Thyroid gland (tissue), 4 donors: Measurements from ENCODE around the gene SEM1. TPM values are rescaled to one million over a fixed set of nuclear protein-coding genes. Genes with fewer than 3 reads are reported as not detected.

ENCODE experiments used
- DNase-seq, 2 donors: peaks; one replicate each; pipeline ENCODE4 v3.0.0-alpha.2; 2019
- H3K27ac ChIP-seq, 3 donors: fragments of 200-600 bp; sonication (generic); 1 replicate in 2 of 3; 2 replicates in 1 of 3; pipeline ENCODE4 v1.5.1; 2016 to 2019; ENCODE audit warnings: mild to moderate bottlenecking in 1 of 3, moderate library complexity in 1 of 3
- H3K27me3 ChIP-seq: fragments of 200-600 bp; sonication (generic); one replicate; pipeline ENCODE4 v1.5.1; 2019
- H3K36me3 ChIP-seq, 2 donors: fragments of 200-600 bp; sonication (generic); one replicate each; pipeline ENCODE4 v1.5.1; 2016 to 2019
- H3K4me1 ChIP-seq, 2 donors: fragments of 200-600 bp; sonication (generic); one replicate each; pipeline ENCODE4 v1.5.1; 2017 to 2019
- H3K4me3 ChIP-seq, 3 donors: fragments of 200-600 bp; sonication (generic); replicated peaks in 1 of 3; 1 replicate in 2 of 3; 2 replicates in 1 of 3; pipeline ENCODE4 v1.5.1; 2016; ENCODE audit warnings: mild to moderate bottlenecking in 1 of 3
- H3K9me3 ChIP-seq: fragments of 200-600 bp; sonication (generic); one replicate; pipeline ENCODE4 v1.5.1; 2017
- POLR2A ChIP-seq, 2 donors: fragments of 450-650 bp; IDR thresholded peaks; one replicate each; pipeline ENCODE4 v1.6.1; 2017; ENCODE audit warnings: antibody characterized with exemption in 2 of 2, mild to moderate bottlenecking in 2 of 2, moderate library complexity in 1 of 2
- WGBS, 2 donors: methylation state at CpG; one replicate each; pipeline ENCODE4 v1.1.5; 2017; 5-methylcytosine and 5-hydroxymethylcytosine counted together
- intact Hi-C: fragments of 100-400 bp; cut with DNase I; formaldehyde crosslinking; loops from one replicate; pipeline ENCODE4 v1.15.1; 2023
- total RNA-seq, 4 donors: library from RNA; depleted of rRNA; stranded (reverse); fragments of >200 nt; gene quantifications; one replicate each; pipeline ENCODE4 v1.2.3, GENCODE V29; 2016
- TF ChIP-seq, protein P1 (sequence below), 6 experiments: fragments of 200-600 bp in 3 of 6; fragments of 450-650 bp in 3 of 6; sonication (generic) in 3 of 6; IDR thresholded peaks; one replicate each; pipeline ENCODE4 v1.5.1; 2016 to 2019; ENCODE audit warnings: antibody characterized with exemption in 6 of 6, mild to moderate bottlenecking in 2 of 6, inconsistent platforms in 1 of 6, moderate library complexity in 1 of 6

The SEM1 gene
- total RNA-seq, 4 donors from 2014 or later, result 15.9 to 147 (median 29.9) TPM

DNA sequence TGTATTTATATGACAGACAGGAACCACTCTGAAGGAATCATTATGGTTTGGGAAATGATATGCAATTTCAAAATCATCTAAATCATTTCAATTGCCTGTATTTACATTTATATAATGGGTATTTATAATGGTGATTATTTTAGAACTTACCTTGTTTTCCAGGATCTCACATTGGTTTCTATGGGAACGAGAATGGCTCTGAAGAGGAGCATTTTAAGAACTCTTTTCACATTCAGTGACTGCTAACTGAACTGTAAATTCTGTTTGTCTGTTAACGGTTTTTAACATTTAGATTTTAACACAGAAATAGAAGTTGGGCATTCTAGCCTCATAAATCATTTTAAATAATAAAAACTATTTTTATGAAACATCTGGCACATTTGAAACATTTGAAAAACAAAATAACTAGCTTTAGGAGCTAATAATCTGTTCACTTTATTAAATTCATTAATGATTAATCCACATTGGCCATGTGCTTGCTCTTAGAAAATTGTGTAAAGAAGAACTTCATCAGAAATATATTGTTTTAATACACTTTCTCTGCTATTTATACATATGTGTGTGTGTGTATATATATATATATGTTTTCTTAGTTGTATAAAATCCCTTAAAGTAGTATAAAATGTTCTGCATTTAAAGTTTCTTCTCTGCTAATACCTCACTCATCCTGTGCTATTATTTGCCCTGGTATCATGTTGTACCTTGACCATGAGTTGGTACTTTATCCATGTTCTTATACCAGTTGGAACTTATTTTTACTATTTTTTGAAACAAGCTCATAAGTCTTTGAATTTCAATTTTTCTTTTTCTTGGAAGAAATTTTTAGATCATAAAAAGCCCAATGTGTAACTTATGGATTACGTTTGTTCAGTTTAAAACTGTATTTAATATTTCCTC, 8.7 kb upstream of the SEM1 start:
- Histone ChIP-seq H3K4me1 (peaks cover 5 to 13% of the 10 kb centered on the region in 2 donors), H3K9me3 (no peaks in the 10 kb centered on the region), H3K4me3 (no peak overlapping the region), H3K36me3 (no peaks in the 10 kb centered on the region), H3K27ac (no peak overlapping the region), H3K27me3 (no peaks in the 10 kb centered on the region)
- no peak for DNase-seq
- intact Hi-C loops, result no loop called here
- no peak for TF ChIP-seq POLR2A (IDR thresholded peaks at IDR 0.05)
- TF ChIP-seq, protein P1, sequence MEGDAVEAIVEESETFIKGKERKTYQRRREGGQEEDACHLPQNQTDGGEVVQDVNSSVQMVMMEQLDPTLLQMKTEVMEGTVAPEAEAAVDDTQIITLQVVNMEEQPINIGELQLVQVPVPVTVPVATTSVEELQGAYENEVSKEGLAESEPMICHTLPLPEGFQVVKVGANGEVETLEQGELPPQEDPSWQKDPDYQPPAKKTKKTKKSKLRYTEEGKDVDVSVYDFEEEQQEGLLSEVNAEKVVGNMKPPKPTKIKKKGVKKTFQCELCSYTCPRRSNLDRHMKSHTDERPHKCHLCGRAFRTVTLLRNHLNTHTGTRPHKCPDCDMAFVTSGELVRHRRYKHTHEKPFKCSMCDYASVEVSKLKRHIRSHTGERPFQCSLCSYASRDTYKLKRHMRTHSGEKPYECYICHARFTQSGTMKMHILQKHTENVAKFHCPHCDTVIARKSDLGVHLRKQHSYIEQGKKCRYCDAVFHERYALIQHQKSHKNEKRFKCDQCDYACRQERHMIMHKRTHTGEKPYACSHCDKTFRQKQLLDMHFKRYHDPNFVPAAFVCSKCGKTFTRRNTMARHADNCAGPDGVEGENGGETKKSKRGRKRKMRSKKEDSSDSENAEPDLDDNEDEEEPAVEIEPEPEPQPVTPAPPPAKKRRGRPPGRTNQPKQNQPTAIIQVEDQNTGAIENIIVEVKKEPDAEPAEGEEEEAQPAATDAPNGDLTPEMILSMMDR (IDR thresholded peaks at IDR 0.05), result no peak
- 48 to 53% methylated on average over 3 of the region's 3 CpGs for WGBS, 2 donors

DNA sequence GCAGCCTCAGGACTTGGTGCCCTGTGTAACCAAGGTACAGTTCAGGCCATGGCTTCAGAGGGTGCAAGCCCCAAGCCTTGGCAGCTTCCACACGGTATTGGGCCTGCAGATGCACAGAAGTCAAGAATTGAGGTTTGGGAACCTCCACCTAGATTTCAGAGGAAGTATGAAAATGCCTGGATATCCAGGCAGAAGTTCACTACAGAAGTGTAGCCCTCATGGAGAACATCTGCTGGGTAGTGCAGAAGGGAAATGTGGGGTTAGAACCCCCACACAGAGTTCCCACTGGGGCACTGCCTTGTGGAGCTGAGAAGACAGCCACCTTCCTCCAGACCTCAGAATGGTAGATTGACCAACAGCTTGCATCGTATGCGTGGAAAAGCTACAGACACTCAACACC, 3.4 kb upstream of the SEM1 start:
- Histone ChIP-seq H3K4me1 (peaks cover 9 to 14% of the 10 kb centered on the region in 2 donors), H3K4me3 (no peak overlapping the region), H3K9me3 (no peaks in the 10 kb centered on the region), H3K36me3 (no peaks in the 10 kb centered on the region), H3K27me3 (no peaks in the 10 kb centered on the region), H3K27ac (no peak overlapping the region)
- DNase-seq, result no peak
- TF ChIP-seq, protein P1 (IDR thresholded peaks at IDR 0.05), result no peak
- TF ChIP-seq POLR2A (IDR thresholded peaks at IDR 0.05), result no peak
- 85 to 86% methylated on average over 3 of the region's 3 CpGs for WGBS, 2 donors
- intact Hi-C loops, result no loop called here

DNA sequence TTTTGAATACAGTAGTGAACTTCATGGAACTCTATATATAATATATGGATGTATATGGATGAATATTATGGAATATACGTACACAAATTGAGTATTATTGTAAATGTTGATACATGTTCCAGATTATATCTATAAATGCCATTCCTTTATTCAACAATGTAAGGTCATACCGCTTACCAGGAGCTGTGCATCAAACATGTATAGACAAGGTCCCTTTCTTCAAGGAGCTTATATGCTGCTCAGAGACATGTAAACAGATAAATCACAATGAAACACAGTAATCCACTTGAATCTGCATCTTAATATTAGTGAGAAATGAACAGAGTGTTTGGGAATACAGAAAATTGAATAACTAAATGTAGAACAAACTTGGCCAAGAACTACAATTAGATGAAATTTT, 898 bp upstream of the SEM1 start:
- Histone ChIP-seq H3K4me3 (no peak overlapping the region), H3K36me3 (no peaks in the 10 kb centered on the region), H3K4me1 (peaks cover 12 to 18% of the 10 kb centered on the region in 2 donors), H3K27me3 (no peaks in the 10 kb centered on the region), H3K27ac (no peak overlapping the region), H3K9me3 (no peaks in the 10 kb centered on the region)
- no peak for DNase-seq
- TF ChIP-seq, protein P1 (IDR thresholded peaks at IDR 0.05), result no peak
- WGBS, 2 donors, result 95 to 98% methylated on average over 2 of the region's 2 CpGs
- intact Hi-C loops, result no loop called here

DNA sequence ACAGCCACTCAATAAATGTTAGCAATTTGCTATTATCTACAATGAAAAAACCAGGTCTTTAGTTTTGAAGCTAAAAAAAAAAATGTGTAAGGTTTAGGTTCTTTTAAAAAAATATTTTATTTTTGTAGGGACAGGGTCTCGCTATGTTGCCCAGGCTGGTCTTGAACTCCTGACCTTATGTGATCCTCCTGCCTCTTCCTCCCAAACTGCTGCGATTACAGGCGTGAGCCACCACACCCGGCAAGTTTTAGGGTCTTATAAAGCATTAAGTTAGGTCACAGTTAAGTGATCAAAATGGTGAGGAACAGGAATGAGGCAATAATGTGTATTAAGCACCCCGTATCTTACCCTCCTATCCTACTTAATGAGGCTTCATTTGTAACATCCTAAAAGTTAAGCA, 774 bp downstream of the SEM1 start:
- TF ChIP-seq, protein P1 (IDR thresholded peaks at IDR 0.05), result no peak
- TF ChIP-seq POLR2A (IDR thresholded peaks at IDR 0.05), result no peak
- intact Hi-C loops, result no loop called here
- WGBS, 2 donors, result 54 to 60% methylated on average over 5 of the region's 5 CpGs
- H3K27ac ChIP-seq, result peak overlapping the region in 1 of 3 donors; percentile 77
- DNase-seq, result no peak
- peak overlapping the region; percentile 51 to 85 (median 85) for H3K4me3 ChIP-seq
- no peaks in the 10 kb centered on the region for H3K27me3 ChIP-seq
- no peaks in the 10 kb centered on the region for H3K36me3 ChIP-seq
- H3K4me1 ChIP-seq, result peaks cover 12 to 18% of the 10 kb centered on the region in 2 donors
- no peaks in the 10 kb centered on the region for H3K9me3 ChIP-seq
